GM12873 (cell line): ENCODE results near the gene RRP1.

Source experiments
- CTCF ChIP-seq: IDR thresholded peaks from 2 replicates; pipeline ENCODE4 v1.5.1; 2012; ENCODE audit warnings: low read depth, mild to moderate bottlenecking, moderate library complexity, low read length, control low read depth; ENCODE audit not compliant: insufficient read depth; ENCODE audit errors: missing control alignments

RRP1 gene

GRCh38 chr21:43799301-43799840 lies 10.0 kb downstream of the RRP1 start:
- no peak for TF ChIP-seq CTCF

DNA sequence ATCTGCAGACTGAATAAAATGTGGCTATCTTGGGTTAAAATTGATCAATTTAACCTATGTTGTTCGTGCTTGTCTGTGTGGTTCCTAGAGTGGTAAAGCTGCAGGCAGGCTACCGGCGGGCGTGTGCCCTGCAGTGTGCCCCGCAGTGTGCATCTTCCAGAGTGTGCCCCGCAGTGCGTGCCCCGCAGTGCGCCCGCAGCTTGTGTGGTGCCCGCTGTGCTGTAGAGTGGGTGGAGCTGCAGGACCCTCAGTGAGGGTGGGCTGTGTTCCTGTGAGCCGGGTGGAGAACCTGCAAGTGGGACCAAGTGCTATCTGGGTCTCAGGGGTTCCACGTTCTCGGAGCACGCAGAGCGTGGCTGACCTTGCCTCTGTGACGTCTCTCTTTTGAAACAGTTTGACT lies 10.7 kb downstream of the RRP1 start:
- no peak for TF ChIP-seq CTCF

DNA sequence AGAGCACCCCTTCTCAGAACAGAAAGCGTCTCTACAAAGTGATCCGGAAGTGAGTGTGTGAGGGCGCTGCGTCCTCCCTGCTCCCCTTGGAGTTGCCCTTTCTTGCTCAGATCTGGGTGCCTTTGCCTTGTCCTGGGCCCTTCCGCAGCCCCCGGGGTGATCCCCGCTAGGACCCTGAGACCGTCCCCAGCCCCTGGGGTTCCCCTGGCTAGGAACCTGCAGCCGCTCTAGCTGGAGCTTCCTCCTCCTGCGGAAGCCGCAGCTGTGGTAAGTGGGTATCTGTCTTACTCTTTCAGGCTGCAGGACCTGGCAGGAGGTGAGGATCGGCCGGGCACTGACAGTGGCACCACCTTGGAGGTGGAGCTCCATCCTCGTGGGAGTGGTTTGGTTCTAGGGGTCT lies 11.2 kb downstream of the RRP1 start:
- TF ChIP-seq CTCF, result no peak

- no peak for TF ChIP-seq CTCF
Observed at GRCh38 chr21:43801006-43801783, 11.8 kb downstream of the RRP1 start.

DNA sequence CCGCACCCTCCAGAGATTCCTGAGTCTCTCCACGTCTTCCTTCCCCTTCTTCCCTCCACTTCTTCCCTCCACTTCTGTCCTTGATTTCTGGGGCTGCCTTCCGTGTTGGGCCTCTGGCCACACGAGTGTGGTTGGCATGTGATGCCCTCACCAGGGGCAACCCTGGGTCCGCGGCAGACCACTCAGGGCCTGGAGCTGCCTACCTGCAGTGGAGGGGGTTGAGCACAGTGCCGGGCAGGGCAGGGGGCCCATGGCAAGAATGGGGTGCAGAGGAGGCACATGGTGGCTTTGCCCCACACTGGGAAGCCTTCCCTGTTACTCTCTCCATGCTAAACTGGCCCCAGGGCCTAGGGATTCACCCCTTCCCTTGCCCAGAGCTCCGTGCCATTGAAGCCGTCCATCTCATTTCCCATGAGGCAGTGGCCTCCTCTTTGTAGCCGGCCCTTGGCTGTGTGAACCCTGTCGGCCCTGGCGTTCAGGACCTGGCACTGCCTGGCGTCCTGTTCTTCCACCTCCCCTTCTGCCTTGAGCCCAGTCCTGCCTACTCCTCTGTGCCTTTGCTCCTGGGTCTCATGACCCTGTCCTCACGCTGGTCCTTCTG lies 13.4 kb downstream of the RRP1 start:
- TF ChIP-seq CTCF, result no peak

DNA sequence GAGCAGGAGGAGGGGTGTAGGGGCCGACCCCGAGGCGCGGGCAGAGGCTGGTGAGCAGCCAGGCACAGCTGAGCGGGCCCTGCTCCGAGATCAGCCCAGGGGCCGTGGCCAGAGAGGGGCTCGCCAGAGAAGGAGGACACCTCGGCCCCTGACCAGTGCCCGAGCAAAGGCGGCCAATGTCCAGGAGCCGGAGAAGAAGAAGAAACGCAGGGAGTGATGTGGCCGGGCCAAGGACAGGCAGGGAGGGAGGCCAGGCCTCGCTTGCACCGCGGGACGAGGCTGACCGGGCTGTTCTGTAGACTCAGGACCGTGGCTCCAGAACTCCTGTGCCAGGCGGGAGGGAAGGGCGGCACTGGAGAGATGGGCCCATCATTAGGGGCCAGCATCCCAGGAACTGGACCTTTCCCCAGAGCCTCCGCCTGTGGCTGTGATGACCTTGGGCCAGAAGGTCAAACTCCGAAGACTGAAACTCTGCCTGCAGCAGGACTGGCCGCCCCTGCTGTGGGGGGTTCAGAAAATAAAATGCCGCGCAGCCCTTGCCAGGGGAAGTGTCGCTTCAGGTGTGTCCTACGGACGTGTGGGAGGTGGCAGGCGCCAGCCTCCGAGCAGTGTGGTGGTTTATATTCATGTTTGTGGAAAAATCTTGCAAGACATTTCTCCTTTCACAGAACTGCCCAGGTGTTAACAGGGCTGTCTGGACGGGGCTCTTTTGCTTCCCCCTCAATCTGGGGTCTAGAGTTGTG lies 14.4 kb downstream of the RRP1 start:
- TF ChIP-seq CTCF, result no peak

DNA sequence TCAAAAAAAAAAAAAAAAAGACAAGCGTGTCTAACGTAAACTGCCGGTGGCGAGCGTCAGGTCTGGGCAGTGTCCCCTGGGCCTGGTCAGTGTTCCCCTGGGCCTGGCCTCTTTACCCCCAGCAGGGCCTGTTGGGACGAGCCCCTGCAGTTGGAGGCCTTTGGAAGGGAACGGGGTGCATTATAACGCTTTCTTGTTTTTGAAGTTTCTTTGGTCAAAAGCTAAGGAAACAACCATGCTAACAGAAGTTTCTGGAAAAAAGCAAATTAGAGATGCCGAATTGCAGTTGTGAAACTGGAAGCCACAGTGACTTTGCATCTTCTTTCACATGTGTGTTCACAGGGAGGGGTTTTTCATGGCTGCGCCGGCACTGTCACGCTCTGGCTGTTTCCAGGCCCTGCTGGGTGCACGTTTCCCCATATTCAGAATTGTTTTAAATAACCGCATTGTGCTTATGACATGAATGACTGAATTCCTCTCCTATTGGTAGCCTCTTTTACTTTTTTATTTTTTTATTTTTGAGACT lies 16.0 kb downstream of the RRP1 start:
- no peak for TF ChIP-seq CTCF
